Stomach (tissue), 9 donors: Measurements from ENCODE around the gene ABCA3. TPM values are rescaled to one million over a fixed set of nuclear protein-coding genes. Genes with fewer than 3 reads are reported as not detected.

ENCODE experiments used
- DNase-seq, 2 donors: peaks; one replicate each; pipeline versions ENCODE4 v3.0.0 to v3.0.0-alpha.2; 2013 to 2019
- H3K27ac ChIP-seq, 5 donors: fragments of 200-600 bp in 4 of 5; sonication (generic) in 4 of 5; one replicate each; pipeline ENCODE4 v1.5.1; 2013 to 2019; ENCODE audit warnings: mild to moderate bottlenecking in 1 of 5, moderate library complexity in 1 of 5
- H3K27me3 ChIP-seq, 3 donors: fragments of 200-600 bp; sonication (generic); one replicate each; pipeline ENCODE4 v1.5.1; 2017 to 2019; ENCODE audit warnings: mixed run types in 1 of 3
- H3K36me3 ChIP-seq, 4 donors: fragments of 200-600 bp; sonication (generic); 1 replicate in 3 of 4; 2 replicates in 1 of 4; pipeline ENCODE4 v1.5.1; 2016 to 2019
- H3K4me1 ChIP-seq, 4 donors: fragments of 200-600 bp; sonication (generic); one replicate each; pipeline ENCODE4 v1.5.1; 2016 to 2019
- H3K4me3 ChIP-seq, 4 donors: fragments of 200-600 bp; sonication (generic) in 3 of 4; one replicate each; pipeline ENCODE4 v1.5.1; 2016 to 2019; ENCODE audit warnings: mild to moderate bottlenecking in 1 of 4
- H3K9me3 ChIP-seq, 4 donors: fragments of 200-600 bp; sonication (generic); one replicate each; pipeline ENCODE4 v1.5.1; 2016 to 2019
- EP300 ChIP-seq: sonication (generic); formaldehyde crosslinking; IDR thresholded peaks from one replicate; pipeline ENCODE4 v1.6.1; 2017; ENCODE audit warnings: antibody characterized with exemption
- POLR2A ChIP-seq, 4 donors: fragments of 450-650 bp; IDR thresholded peaks; one replicate each; pipeline ENCODE4 v1.6.1; 2016; ENCODE audit warnings: antibody characterized with exemption in 4 of 4, control low read depth in 2 of 4, mild to moderate bottlenecking in 1 of 4, moderate library complexity in 1 of 4
- POLR2AphosphoS5 ChIP-seq, 3 donors: sonication (generic); formaldehyde crosslinking; IDR thresholded peaks; one replicate each; pipeline ENCODE4 v1.6.1; 2016; ENCODE audit warnings: antibody characterized with exemption in 3 of 3
- WGBS, 5 donors: extraction: QIAGEN DNeasy Blood & Tissue Kit in 3 of 5; methylation state at CpG; one replicate each; pipeline versions ENCODE4 v1.1.5 to v1.1.7; 2013 to 2018; 5-methylcytosine and 5-hydroxymethylcytosine counted together
- intact Hi-C: fragments of 100-400 bp; cut with DNase I; formaldehyde crosslinking; loops from one replicate; pipeline ENCODE4 v1.15.1; 2023; ENCODE audit warnings: low total_unique reads
- polyA plus RNA-seq, 3 donors: library from polyadenylated mRNA; stranded (reverse); fragments of 200-250 nt; gene quantifications; one replicate each; pipeline ENCODE4 v1.2.3, GENCODE V29; 2013
- total RNA-seq, 5 donors: library from RNA; depleted of rRNA; stranded (reverse); fragments of >200 nt; gene quantifications; one replicate each; pipeline versions ENCODE4 v1.1.0 to v1.2.3, GENCODE V29; 2014 to 2016
- TF ChIP-seq, protein P1 (sequence below), 7 experiments: fragments of 450-650 bp in 4 of 7; fragments of 200-600 bp in 3 of 7; sonication (generic) in 3 of 7; IDR thresholded peaks; one replicate each; pipeline ENCODE4 v1.5.1; 2016 to 2019; ENCODE audit warnings: antibody characterized with exemption in 7 of 7, control low read depth in 2 of 7, mild to moderate bottlenecking in 1 of 7
- donor health status: healthy with polysubstance abuse.
- donor health status: Bipolar disorder and iron deficiency.
- donor health status: healthy.

The ABCA3 gene
- total and polyA plus RNA-seq, 8 donors: 0.61 to 39.3 (median 3.9) TPM

DNA sequence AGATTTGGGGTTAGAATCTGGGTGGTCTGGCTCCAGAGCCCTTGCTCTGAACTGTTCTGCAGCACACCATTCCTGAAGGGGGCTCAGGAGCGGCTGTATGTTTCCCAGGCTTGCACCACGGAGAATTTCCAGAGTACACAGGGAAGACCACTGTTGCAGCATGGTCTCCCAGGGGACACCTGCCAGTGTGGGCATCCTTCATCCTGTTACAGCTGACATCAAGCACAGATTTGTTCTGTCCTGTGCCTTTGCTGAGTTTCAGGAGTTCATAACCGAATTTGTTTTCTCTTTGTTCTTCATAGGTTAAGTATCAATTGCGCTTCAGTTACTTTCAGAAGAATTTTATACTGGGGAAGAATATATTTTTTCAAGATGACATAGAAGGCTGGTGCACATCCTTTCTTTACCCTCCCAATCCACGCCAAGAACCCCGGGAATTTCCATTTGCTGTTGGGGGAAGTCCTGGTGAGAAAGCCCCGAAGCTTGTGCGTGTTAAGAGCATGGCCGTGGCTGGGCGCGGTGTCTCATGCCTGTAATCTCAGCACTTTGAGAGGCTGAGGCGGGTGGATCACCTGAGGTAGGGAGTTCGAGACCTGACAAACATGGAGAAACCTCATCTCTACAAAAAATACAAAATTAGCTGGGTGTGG is 26.3 kb upstream of the ABCA3 start:
- Histone ChIP-seq H3K4me1 (no peaks in the 10 kb centered on the region), H3K27me3 (no peaks in the 10 kb centered on the region), H3K9me3 (no peaks in the 10 kb centered on the region), H3K36me3 (no peaks in the 10 kb centered on the region), H3K4me3 (no peak overlapping the region), H3K27ac (no peak overlapping the region)
- TF ChIP-seq POLR2AphosphoS5 (IDR thresholded peaks at IDR 0.05): no peak
- TF ChIP-seq POLR2A (IDR thresholded peaks at IDR 0.05): no peak
- TF ChIP-seq, protein P1, sequence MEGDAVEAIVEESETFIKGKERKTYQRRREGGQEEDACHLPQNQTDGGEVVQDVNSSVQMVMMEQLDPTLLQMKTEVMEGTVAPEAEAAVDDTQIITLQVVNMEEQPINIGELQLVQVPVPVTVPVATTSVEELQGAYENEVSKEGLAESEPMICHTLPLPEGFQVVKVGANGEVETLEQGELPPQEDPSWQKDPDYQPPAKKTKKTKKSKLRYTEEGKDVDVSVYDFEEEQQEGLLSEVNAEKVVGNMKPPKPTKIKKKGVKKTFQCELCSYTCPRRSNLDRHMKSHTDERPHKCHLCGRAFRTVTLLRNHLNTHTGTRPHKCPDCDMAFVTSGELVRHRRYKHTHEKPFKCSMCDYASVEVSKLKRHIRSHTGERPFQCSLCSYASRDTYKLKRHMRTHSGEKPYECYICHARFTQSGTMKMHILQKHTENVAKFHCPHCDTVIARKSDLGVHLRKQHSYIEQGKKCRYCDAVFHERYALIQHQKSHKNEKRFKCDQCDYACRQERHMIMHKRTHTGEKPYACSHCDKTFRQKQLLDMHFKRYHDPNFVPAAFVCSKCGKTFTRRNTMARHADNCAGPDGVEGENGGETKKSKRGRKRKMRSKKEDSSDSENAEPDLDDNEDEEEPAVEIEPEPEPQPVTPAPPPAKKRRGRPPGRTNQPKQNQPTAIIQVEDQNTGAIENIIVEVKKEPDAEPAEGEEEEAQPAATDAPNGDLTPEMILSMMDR (IDR thresholded peaks at IDR 0.05): no peak
- TF ChIP-seq EP300: no peak
- WGBS, 5 donors: 82 to 88% (median 83%) methylated on average over 13 of the region's 13 CpGs
- no peak for DNase-seq
- intact Hi-C loops: no loop called here

DNA sequence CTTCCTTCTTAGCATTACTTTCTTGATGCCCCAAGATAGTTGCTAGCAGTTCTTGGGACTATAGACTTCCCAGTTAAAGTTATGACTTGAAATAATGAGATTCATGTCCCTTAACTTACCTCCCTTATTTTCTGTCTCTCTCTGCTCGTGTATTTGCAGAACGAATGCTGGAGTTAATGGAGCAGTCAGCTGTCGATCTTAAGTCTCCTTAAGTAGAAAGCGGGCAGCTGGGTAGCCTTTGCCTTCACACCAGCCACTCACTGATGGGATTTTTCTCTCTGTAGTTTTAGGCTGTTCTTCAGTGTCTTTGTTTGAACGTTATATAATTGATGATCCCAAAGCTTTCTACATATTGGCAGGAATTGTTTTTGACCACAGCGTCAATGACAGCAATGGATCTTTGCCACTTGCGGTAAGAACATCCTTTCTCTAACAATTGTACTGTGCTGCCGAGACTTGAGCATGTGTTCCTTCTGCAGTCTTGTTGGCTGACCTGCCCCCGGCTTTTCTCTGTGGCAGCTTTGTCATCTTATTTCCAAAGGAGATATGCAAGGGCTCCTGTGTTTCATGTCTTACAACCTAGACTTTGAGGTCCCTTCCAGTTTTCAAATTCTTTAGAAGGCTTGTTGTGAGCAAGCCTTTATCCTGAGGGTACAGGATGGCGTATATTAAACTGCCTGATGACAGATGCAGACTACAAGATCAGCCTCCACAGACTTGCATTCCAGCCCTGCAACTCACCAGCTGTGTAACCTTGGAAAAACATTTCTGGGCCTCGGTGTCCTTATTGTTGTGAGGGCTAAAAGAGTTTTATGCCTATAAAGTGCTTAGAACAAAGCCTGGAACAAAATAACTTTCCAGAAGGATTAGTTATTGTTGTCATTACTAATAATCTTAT is 25.1 kb upstream of the ABCA3 start:
- TF ChIP-seq, protein P1 (IDR thresholded peaks at IDR 0.05): no peak
- TF ChIP-seq EP300 (no peak), POLR2AphosphoS5 (IDR thresholded peaks at IDR 0.05) (no peak), POLR2A (IDR thresholded peaks at IDR 0.05) (no peak)
- whole genome bisulfite sequencing, 5 donors: 44 to 59% (median 52%) methylated on average over 11 of the region's 11 CpGs
- no peak overlapping the region for H3K27ac ChIP-seq
- no peak overlapping the region for H3K4me3 ChIP-seq
- H3K4me1 ChIP-seq: no peaks in the 10 kb centered on the region
- intact Hi-C loops: no loop called here
- DNase-seq: no peak
- H3K27me3 ChIP-seq: no peaks in the 10 kb centered on the region
- H3K9me3 ChIP-seq: no peaks in the 10 kb centered on the region
- no peaks in the 10 kb centered on the region for H3K36me3 ChIP-seq

DNA sequence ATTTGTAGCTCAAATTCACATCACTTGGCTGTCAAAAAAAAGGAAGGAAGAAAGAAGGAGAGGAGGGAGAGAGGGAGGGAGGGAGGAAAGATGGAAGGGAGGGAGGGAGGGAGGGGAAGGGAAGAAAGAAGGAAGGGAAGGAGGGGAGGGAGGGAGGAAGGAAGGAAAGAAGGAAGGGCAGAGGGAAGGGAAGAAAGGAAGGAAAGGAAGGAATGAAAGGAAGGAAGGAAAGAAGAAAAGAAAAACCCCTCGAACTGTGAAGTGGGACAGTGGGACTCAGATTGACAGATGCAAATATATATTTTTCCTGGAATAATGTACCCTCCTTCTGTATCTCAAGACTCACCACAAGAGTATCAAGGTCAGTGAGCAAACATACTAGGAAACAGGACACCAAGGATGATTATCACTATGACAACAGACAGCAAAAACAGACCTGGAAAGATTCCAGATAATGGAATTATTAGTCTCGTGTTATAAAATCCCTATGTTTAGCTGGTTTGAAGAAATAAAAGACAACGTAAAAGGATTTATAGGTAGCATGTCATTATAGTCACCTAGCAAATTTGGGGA is 24.2 kb upstream of the ABCA3 start:
- no peak overlapping the region for H3K4me3 ChIP-seq
- 10 to 23% (median 15%) methylated on average over 3 of the region's 3 CpGs for WGBS, 5 donors
- intact Hi-C loops: no loop called here
- no peaks in the 10 kb centered on the region for H3K9me3 ChIP-seq
- H3K27ac ChIP-seq: no peak overlapping the region
- TF ChIP-seq, protein P1 (IDR thresholded peaks at IDR 0.05): no peak
- TF ChIP-seq POLR2A (IDR thresholded peaks at IDR 0.05) (no peak), EP300 (no peak), POLR2AphosphoS5 (IDR thresholded peaks at IDR 0.05) (no peak)
- H3K27me3 ChIP-seq: peaks cover 0 to 6% (median 3%) of the 10 kb centered on the region in 3 donors
- H3K36me3 ChIP-seq: no peaks in the 10 kb centered on the region
- H3K4me1 ChIP-seq: no peaks in the 10 kb centered on the region
- peak in 1 of 2 donors; percentile 18 for DNase-seq

DNA sequence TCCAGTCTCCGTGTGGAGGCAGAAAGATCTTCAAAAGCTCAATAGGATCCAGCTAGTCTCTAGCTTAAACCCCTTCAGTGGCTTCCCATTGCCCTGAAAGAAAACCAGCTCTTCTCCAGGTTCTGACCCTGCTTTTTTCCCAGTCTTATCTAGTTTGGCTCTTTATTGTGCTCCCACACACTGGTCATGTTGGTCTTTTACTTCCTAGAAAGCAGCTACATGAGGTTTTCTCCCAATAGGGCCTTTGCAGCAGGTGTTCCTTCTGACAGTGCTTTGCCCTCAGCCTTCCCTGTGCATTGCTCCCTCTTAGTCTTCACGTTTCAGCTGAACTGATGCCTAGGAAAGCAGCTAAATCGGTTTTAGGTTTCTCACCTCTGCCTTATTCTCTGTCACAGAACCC is 21.7 kb upstream of the ABCA3 start:
- DNase-seq: no peak
- Histone ChIP-seq H3K4me3 (no peak overlapping the region), H3K27me3 (peaks cover 0 to 19% (median 4%) of the 10 kb centered on the region in 3 donors), H3K27ac (no peak overlapping the region), H3K36me3 (no peaks in the 10 kb centered on the region), H3K9me3 (no peaks in the 10 kb centered on the region), H3K4me1 (no peaks in the 10 kb centered on the region)
- intact Hi-C loops: no loop called here
- 58 to 68% (median 66%) methylated on average over 3 of the region's 3 CpGs for WGBS, 5 donors
- TF ChIP-seq POLR2AphosphoS5 (IDR thresholded peaks at IDR 0.05) (no peak), EP300 (no peak), POLR2A (IDR thresholded peaks at IDR 0.05) (no peak)
- TF ChIP-seq, protein P1 (IDR thresholded peaks at IDR 0.05): no peak
